ENCODE data around the gene BUB3. TPM values are rescaled to one million over a fixed set of nuclear protein-coding genes. Genes with fewer than 3 reads are reported as not detected.

Gene BUB3, protein sequence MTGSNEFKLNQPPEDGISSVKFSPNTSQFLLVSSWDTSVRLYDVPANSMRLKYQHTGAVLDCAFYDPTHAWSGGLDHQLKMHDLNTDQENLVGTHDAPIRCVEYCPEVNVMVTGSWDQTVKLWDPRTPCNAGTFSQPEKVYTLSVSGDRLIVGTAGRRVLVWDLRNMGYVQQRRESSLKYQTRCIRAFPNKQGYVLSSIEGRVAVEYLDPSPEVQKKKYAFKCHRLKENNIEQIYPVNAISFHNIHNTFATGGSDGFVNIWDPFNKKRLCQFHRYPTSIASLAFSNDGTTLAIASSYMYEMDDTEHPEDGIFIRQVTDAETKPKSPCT
- total RNA-seq (ENCODE audit: low replicate concordance): 74.2 and 124 TPM in 2 replicates
- long read RNA-seq, full-length matches to known transcripts: 309 of 356 reads
- long read RNA-seq, partial matches to known transcripts: 41 of 356 reads
- long read RNA-seq, other reads (novel, unspliced or antisense): 6 of 356 reads

GRCh38 chr10:123154092-123154710 is at the start of gene BUB3:
BUB3 (plus strand) TSS chr10:123154402; CDS start chr10:123154918, 516 bp downstream.
- H3K4me1 Mint-ChIP-seq (ENCODE audit: unreplicated experiment): peaks cover 32% of the 10 kb centered on the region
- H3K27ac Mint-ChIP-seq: peak within 1 kb of the TSS; percentile 94
- H3K9me3 Mint-ChIP-seq: no peaks in the 10 kb centered on the region
- peaks cover 48% of the 10 kb centered on the region for H3K27me3 Mint-ChIP-seq
- peaks cover 37% of the 10 kb centered on the region for H3K36me3 Mint-ChIP-seq
- peak; percentile 97 for DNase-seq (ENCODE audit: extremely low spot score, unreplicated experiment)
- TF ChIP-seq, protein P1, sequence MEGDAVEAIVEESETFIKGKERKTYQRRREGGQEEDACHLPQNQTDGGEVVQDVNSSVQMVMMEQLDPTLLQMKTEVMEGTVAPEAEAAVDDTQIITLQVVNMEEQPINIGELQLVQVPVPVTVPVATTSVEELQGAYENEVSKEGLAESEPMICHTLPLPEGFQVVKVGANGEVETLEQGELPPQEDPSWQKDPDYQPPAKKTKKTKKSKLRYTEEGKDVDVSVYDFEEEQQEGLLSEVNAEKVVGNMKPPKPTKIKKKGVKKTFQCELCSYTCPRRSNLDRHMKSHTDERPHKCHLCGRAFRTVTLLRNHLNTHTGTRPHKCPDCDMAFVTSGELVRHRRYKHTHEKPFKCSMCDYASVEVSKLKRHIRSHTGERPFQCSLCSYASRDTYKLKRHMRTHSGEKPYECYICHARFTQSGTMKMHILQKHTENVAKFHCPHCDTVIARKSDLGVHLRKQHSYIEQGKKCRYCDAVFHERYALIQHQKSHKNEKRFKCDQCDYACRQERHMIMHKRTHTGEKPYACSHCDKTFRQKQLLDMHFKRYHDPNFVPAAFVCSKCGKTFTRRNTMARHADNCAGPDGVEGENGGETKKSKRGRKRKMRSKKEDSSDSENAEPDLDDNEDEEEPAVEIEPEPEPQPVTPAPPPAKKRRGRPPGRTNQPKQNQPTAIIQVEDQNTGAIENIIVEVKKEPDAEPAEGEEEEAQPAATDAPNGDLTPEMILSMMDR (conservative IDR thresholded peaks at IDR 0.05): peak; percentile 27
- peak within 1 kb of the TSS; percentile 100 for H3K4me3 Mint-ChIP-seq

- Mint-ChIP-seq H3K36me3 (no peaks in the 10 kb centered on the region), H3K27ac (no peak overlapping the region), H3K9me3 (no peaks in the 10 kb centered on the region), H3K4me3 (no peak overlapping the region), H3K27me3 (peaks cover 59% of the 10 kb centered on the region), H3K4me1 (ENCODE audit: unreplicated experiment) (no peaks in the 10 kb centered on the region)
- TF ChIP-seq, protein P1 (conservative IDR thresholded peaks at IDR 0.05): no peak
- no peak for DNase-seq (ENCODE audit: extremely low spot score, unreplicated experiment)
Observed at GRCh38 chr10:123109466-123109865, 44.7 kb upstream of the BUB3 start.

- H3K4me3 Mint-ChIP-seq: no peak overlapping the region
- no peaks in the 10 kb centered on the region for H3K36me3 Mint-ChIP-seq
- TF ChIP-seq, protein P1 (conservative IDR thresholded peaks at IDR 0.05): no peak
- H3K27ac Mint-ChIP-seq: no peak overlapping the region
- H3K4me1 Mint-ChIP-seq (ENCODE audit: unreplicated experiment): no peaks in the 10 kb centered on the region
- DNase-seq (ENCODE audit: extremely low spot score, unreplicated experiment): no peak
- peaks cover 66% of the 10 kb centered on the region for H3K27me3 Mint-ChIP-seq
- no peaks in the 10 kb centered on the region for H3K9me3 Mint-ChIP-seq
Observed at GRCh38 chr10:123117644-123118417, 36.4 kb upstream of the BUB3 start.

- Mint-ChIP-seq H3K27ac (no peak overlapping the region), H3K36me3 (no peaks in the 10 kb centered on the region), H3K27me3 (peaks cover 66% of the 10 kb centered on the region), H3K4me1 (ENCODE audit: unreplicated experiment) (no peaks in the 10 kb centered on the region), H3K4me3 (no peak overlapping the region), H3K9me3 (no peaks in the 10 kb centered on the region)
- no peak for DNase-seq (ENCODE audit: extremely low spot score, unreplicated experiment)
- TF ChIP-seq, protein P1 (conservative IDR thresholded peaks at IDR 0.05): no peak
Observed at GRCh38 chr10:123119081-123119480, 35.1 kb upstream of the BUB3 start.

DNA sequence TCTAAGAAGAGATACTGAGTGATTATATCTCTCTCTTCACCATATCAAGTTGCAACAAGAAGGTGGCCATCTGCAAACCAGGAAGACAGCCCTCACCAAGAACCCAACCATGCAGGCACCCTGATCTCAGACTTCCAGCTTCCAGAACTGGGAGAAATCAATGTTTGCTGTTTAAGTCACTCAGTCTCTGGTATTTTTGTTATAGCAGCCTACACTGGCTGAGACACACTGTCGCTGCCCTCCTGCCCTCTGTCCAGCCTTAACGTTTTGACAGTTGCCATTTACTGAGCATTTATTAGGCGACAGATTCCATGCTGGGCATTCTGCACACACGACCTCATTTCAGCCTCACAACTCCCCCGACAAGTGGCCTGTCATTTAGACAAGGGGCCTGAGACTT is 28.0 kb upstream of the BUB3 start:
- Mint-ChIP-seq H3K27me3 (peaks cover 92% of the 10 kb centered on the region), H3K4me3 (no peak overlapping the region), H3K4me1 (ENCODE audit: unreplicated experiment) (no peaks in the 10 kb centered on the region), H3K36me3 (no peaks in the 10 kb centered on the region), H3K27ac (no peak overlapping the region), H3K9me3 (no peaks in the 10 kb centered on the region)
- TF ChIP-seq, protein P1 (conservative IDR thresholded peaks at IDR 0.05): no peak
- DNase-seq (ENCODE audit: extremely low spot score, unreplicated experiment): no peak
